ENCODE results near the gene GATA3. TPM values are rescaled to one million over a fixed set of nuclear protein-coding genes. Genes with fewer than 3 reads are reported as not detected.
A peak's percentile ranks its signal among the peaks of the same experiment; 100 is the strongest.

Gene GATA3
- total RNA-seq, 1 experiment from 2014 or later = 5.0 TPM

DNA sequence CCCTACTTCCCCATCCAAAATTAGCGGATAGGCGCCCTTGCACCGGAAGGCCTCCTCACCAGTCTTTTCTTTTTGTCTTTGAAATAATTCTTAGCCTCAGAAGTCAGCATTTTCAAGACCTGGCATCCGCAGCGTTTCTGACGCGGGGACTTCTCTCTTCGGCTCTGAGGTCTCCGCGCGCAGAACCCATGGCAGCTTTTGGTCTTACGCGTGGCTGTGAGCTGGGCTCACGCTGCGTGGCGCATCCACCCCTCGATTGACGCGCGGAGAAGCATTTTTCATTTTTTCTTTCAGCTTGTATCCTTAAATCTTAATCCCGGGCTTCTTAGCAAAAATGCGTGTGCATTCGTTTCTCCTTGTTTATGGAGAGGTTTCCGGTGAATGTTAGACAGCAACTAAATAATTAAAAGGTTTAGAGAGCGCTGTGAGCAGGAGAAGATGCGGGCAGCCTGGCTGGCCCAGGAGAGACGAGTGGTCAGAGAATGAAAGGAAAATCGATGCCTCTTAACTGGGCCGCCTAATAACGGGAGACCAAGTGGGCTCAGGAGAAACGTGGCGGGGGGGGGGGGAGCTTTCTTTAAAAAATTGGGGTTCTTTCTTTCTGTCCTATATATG lies 2.0 kb upstream of the GATA3 start:
- CTCF ChIA-PET = interaction anchor here (0.6 kb wide), 1 partner anchor 167 kb away, joined by 4 read pairs; no protein-coding TSS in a partner anchor
- Mint-ChIP-seq H3K36me3 (ENCODE audit: insufficient read depth, unreplicated experiment) (peaks cover 46% of the 10 kb centered on the region), H3K4me1 (ENCODE audit: low read depth, unreplicated experiment) (peaks cover 9% of the 10 kb centered on the region), H3K27me3 (ENCODE audit: unreplicated experiment) (peaks cover 32% of the 10 kb centered on the region), H3K9me3 (ENCODE audit: low read depth, unreplicated experiment) (no peaks in the 10 kb centered on the region), H3K4me3 (ENCODE audit: low read depth, unreplicated experiment) (no peak overlapping the region), H3K27ac (ENCODE audit: unreplicated experiment) (no peak overlapping the region)
- BruUV-seq (replicated peaks) = no TSS peak
- no peak for DNase-seq
- TF ChIP-seq, protein P1, sequence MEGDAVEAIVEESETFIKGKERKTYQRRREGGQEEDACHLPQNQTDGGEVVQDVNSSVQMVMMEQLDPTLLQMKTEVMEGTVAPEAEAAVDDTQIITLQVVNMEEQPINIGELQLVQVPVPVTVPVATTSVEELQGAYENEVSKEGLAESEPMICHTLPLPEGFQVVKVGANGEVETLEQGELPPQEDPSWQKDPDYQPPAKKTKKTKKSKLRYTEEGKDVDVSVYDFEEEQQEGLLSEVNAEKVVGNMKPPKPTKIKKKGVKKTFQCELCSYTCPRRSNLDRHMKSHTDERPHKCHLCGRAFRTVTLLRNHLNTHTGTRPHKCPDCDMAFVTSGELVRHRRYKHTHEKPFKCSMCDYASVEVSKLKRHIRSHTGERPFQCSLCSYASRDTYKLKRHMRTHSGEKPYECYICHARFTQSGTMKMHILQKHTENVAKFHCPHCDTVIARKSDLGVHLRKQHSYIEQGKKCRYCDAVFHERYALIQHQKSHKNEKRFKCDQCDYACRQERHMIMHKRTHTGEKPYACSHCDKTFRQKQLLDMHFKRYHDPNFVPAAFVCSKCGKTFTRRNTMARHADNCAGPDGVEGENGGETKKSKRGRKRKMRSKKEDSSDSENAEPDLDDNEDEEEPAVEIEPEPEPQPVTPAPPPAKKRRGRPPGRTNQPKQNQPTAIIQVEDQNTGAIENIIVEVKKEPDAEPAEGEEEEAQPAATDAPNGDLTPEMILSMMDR (IDR thresholded peaks at IDR 0.05; ENCODE audit: unreplicated experiment) = no peak
- intact Hi-C loops (cut with micrococcal nuclease; ENCODE audit: unreplicated experiment) = loop anchor here (5.0 to 10.0 kb wide), 2 partner anchors 252 to 315 kb away; no protein-coding TSS in a partner anchor

DNA sequence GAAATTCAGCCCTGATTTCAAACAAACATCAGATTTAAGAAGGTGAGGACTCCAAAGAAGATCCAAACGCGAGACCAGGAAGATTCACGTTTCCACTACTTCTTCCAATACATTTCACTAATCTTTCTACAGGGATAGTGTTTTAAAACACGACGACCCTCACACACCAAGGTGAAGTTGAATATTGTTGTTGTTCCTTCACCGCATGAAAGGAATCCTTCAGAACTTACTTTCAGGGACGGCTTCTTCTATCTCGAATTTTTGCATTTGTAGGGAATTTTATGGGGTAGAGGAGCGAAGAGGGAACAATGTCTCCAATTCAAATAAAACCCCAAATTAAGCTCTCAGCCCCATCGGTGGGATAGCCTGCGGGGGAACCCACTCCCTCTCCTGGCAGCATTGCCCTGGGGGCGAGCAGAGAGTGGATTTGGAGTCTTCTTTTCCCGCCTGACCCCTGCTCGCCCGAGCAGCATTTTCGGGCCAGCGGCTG lies 1.5 kb upstream of the GATA3 start:
- no peak for DNase-seq
- no TSS peak for BruUV-seq (replicated peaks)
- no peak overlapping the region for H3K27ac Mint-ChIP-seq (ENCODE audit: unreplicated experiment)
- CTCF ChIA-PET = interaction anchor here (0.6 kb wide), 1 partner anchor 166 kb away, joined by 4 read pairs; no protein-coding TSS in a partner anchor
- peak overlapping the region; percentile 89 for H3K4me3 Mint-ChIP-seq (ENCODE audit: low read depth, unreplicated experiment)
- H3K27me3 Mint-ChIP-seq (ENCODE audit: unreplicated experiment) = peaks cover 26% of the 10 kb centered on the region
- H3K4me1 Mint-ChIP-seq (ENCODE audit: low read depth, unreplicated experiment) = peaks cover 9% of the 10 kb centered on the region
- intact Hi-C loops (cut with micrococcal nuclease; ENCODE audit: unreplicated experiment) = loop anchor here (1.0 to 10.0 kb wide), 3 partner anchors 252 to 820 kb away; no protein-coding TSS in a partner anchor
- H3K36me3 Mint-ChIP-seq (ENCODE audit: insufficient read depth, unreplicated experiment) = peaks cover 46% of the 10 kb centered on the region
- TF ChIP-seq, protein P1 (IDR thresholded peaks at IDR 0.05; ENCODE audit: unreplicated experiment) = no peak
- no peaks in the 10 kb centered on the region for H3K9me3 Mint-ChIP-seq (ENCODE audit: low read depth, unreplicated experiment)

GRCh38 chr10:8053446-8054243 lies 843 bp upstream of the GATA3 start:
- TSS peak; percentile 62 for BruUV-seq (replicated peaks)
- intact Hi-C loops (cut with micrococcal nuclease; ENCODE audit: unreplicated experiment) = loop anchor here (1.0 to 10.0 kb wide), 3 partner anchors 251 to 820 kb away; no protein-coding TSS in a partner anchor
- TF ChIP-seq, protein P1 (IDR thresholded peaks at IDR 0.05; ENCODE audit: unreplicated experiment) = peak; percentile 76
- peaks cover 9% of the 10 kb centered on the region for H3K4me1 Mint-ChIP-seq (ENCODE audit: low read depth, unreplicated experiment)
- DNase-seq = peak; percentile 95
- H3K27ac Mint-ChIP-seq (ENCODE audit: unreplicated experiment) = peak overlapping the region; percentile 86
- H3K9me3 Mint-ChIP-seq (ENCODE audit: low read depth, unreplicated experiment) = no peaks in the 10 kb centered on the region
- H3K27me3 Mint-ChIP-seq (ENCODE audit: unreplicated experiment) = peaks cover 20% of the 10 kb centered on the region
- H3K36me3 Mint-ChIP-seq (ENCODE audit: insufficient read depth, unreplicated experiment) = peaks cover 52% of the 10 kb centered on the region
- CTCF ChIA-PET = interaction anchor here (0.7 to 0.9 kb wide), 2 partner anchors 315 to 992 kb away, joined by 3 to 4 read pairs; no protein-coding TSS in a partner anchor
- peak overlapping the region; percentile 89 for H3K4me3 Mint-ChIP-seq (ENCODE audit: low read depth, unreplicated experiment)

- DNase-seq = no peak
- peaks cover 51% of the 10 kb centered on the region for H3K36me3 Mint-ChIP-seq (ENCODE audit: insufficient read depth, unreplicated experiment)
- peaks cover 15% of the 10 kb centered on the region for H3K27me3 Mint-ChIP-seq (ENCODE audit: unreplicated experiment)
- H3K4me3 Mint-ChIP-seq (ENCODE audit: low read depth, unreplicated experiment) = peak overlapping the region; percentile 89
- intact Hi-C loops (cut with micrococcal nuclease; ENCODE audit: unreplicated experiment) = loop anchor here (5.0 to 10.0 kb wide), 2 partner anchors 251 to 313 kb away; no protein-coding TSS in a partner anchor
- peaks cover 9% of the 10 kb centered on the region for H3K4me1 Mint-ChIP-seq (ENCODE audit: low read depth, unreplicated experiment)
- CTCF ChIA-PET = interaction anchor here (0.7 to 0.9 kb wide), 2 partner anchors 314 to 992 kb away, joined by 3 to 4 read pairs; no protein-coding TSS in a partner anchor
- TF ChIP-seq, protein P1 (IDR thresholded peaks at IDR 0.05; ENCODE audit: unreplicated experiment) = no peak
- H3K9me3 Mint-ChIP-seq (ENCODE audit: low read depth, unreplicated experiment) = no peaks in the 10 kb centered on the region
- peak overlapping the region; percentile 86 for H3K27ac Mint-ChIP-seq (ENCODE audit: unreplicated experiment)
- BruUV-seq (replicated peaks) = no TSS peak
Observed at GRCh38 chr10:8054244-8054493, 319 bp upstream of the GATA3 start.
